HL-60 (cell line): ENCODE results near the gene SRSF4.

ENCODE experiments used
- DNase-seq, 2 experiments: peaks; one replicate each; pipeline ENCODE4 v3.0.0-alpha.2; 2010 to 2020; ENCODE audit warnings: low read depth in 1 of 2, low spot score in 1 of 2
- H3K27ac ChIP-seq: fragments of 250-450 bp; sonication (Bioruptor Pico); replicated peaks from 2 replicates; pipeline ENCODE4 v1.5.1; 2020; ENCODE audit warnings: mild to moderate bottlenecking, moderate library complexity
- H3K27me3 ChIP-seq: fragments of 250-450 bp; sonication (Bioruptor Pico); 2 replicates; pipeline ENCODE4 v1.5.1; 2021; ENCODE audit warnings: mild to moderate bottlenecking, moderate library complexity; ENCODE audit not compliant: insufficient read depth, poor library complexity, severe bottlenecking
- H3K4me3 ChIP-seq: replicated peaks from 2 replicates; pipeline ENCODE4 v1.5.1; 2011; ENCODE audit warnings: mild to moderate bottlenecking, control low read depth, low read length; ENCODE audit not compliant: insufficient read depth
- GABPA ChIP-seq: IDR thresholded peaks from 2 replicates; pipeline ENCODE4 v1.6.1; 2012; ENCODE audit warnings: low read depth
- POLR2AphosphoS5 ChIP-seq: IDR thresholded peaks from 2 replicates; pipeline ENCODE4 v1.6.1; 2012; ENCODE audit warnings: low read depth
- REST ChIP-seq: IDR thresholded peaks from 2 replicates; pipeline ENCODE4 v1.6.1; 2012; ENCODE audit warnings: low read depth; ENCODE audit not compliant: insufficient replicate concordance
- SPI1 ChIP-seq: IDR thresholded peaks from 2 replicates; pipeline ENCODE4 v1.6.1; 2012; ENCODE audit warnings: low read depth, mild to moderate bottlenecking, borderline replicate concordance
- TF ChIP-seq, protein P1 (sequence below): IDR thresholded peaks from one replicate; pipeline ENCODE4 v1.5.1; 2011; ENCODE audit warnings: low read length, control low read depth, inconsistent platforms; ENCODE audit not compliant: insufficient read depth

SRSF4 gene

DNA sequence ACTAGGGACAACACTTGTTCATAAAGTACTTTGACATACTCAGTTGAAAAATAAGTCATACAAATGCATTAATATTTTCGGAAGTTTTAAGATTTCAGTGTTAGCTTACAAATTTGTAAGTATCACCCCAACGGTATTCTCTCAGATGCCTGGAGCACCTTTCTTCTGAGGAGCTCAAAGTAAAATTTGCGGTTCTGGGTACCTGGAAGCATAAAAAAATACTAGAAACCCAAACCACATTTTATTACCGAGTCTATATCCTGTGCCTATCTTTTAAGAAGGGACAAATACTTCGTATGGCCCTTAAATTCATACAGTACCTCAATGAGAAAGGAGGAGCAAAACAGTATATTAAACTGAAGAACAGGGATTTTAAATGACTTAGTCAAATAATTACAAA is 10.2 kb downstream of the SRSF4 start:
- no peak for TF ChIP-seq SPI1
- TF ChIP-seq GABPA, result no peak
- TF ChIP-seq POLR2AphosphoS5, result no peak
- H3K27me3 ChIP-seq, result no peaks in the 10 kb centered on the region
- no peak overlapping the region for H3K27ac ChIP-seq
- no peak overlapping the region for H3K4me3 ChIP-seq
- DNase-seq, result no peak

GRCh38 chr1:29171089-29171488 is 10.6 kb downstream of the SRSF4 start:
- no peak overlapping the region for H3K27ac ChIP-seq
- H3K27me3 ChIP-seq, result no peaks in the 10 kb centered on the region
- no peak for TF ChIP-seq POLR2AphosphoS5
- no peak for TF ChIP-seq REST
- TF ChIP-seq, protein P1, sequence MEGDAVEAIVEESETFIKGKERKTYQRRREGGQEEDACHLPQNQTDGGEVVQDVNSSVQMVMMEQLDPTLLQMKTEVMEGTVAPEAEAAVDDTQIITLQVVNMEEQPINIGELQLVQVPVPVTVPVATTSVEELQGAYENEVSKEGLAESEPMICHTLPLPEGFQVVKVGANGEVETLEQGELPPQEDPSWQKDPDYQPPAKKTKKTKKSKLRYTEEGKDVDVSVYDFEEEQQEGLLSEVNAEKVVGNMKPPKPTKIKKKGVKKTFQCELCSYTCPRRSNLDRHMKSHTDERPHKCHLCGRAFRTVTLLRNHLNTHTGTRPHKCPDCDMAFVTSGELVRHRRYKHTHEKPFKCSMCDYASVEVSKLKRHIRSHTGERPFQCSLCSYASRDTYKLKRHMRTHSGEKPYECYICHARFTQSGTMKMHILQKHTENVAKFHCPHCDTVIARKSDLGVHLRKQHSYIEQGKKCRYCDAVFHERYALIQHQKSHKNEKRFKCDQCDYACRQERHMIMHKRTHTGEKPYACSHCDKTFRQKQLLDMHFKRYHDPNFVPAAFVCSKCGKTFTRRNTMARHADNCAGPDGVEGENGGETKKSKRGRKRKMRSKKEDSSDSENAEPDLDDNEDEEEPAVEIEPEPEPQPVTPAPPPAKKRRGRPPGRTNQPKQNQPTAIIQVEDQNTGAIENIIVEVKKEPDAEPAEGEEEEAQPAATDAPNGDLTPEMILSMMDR, result no peak
- no peak for TF ChIP-seq SPI1
- no peak for TF ChIP-seq GABPA
- no peak for DNase-seq
- no peak overlapping the region for H3K4me3 ChIP-seq

DNA sequence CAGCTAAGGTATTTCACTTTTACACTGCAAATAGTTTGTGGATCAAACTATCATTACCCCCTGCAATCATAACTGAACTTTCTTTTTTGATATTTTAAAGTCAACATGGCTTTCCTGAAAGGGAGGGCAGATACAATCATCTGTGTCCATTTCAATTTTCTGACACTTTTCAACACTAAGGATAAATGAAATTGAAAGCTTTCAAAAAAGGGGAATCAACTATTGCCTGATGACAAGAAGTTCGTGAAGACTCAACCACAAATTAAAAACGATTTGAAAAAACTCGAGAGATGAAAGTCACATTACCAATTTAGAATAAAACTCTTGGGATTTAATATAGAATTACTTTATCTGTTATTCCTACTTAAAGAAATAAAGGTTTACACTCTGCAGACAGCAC is 11.7 kb downstream of the SRSF4 start:
- DNase-seq, result no peak
- Histone ChIP-seq H3K27ac (no peak overlapping the region), H3K4me3 (no peak overlapping the region), H3K27me3 (no peaks in the 10 kb centered on the region)
- TF ChIP-seq POLR2AphosphoS5, result no peak
- TF ChIP-seq, protein P1, result no peak
- no peak for TF ChIP-seq GABPA
- no peak for TF ChIP-seq SPI1
- no peak for TF ChIP-seq REST

- no peaks in the 10 kb centered on the region for H3K27me3 ChIP-seq
- no peak overlapping the region for H3K27ac ChIP-seq
- no peak for DNase-seq
- H3K4me3 ChIP-seq, result no peak overlapping the region
- no peak for TF ChIP-seq GABPA
- no peak for TF ChIP-seq POLR2AphosphoS5
- TF ChIP-seq, protein P1, result no peak
- TF ChIP-seq SPI1, result no peak
- no peak for TF ChIP-seq REST
These were observed 13.8 kb downstream of the SRSF4 start for GRCh38 chr1:29167904-29168303.
